NCI-H2196 (cell line): ENCODE data around the gene CLDN14.

ENCODE experiments used
- DNase-seq: peaks from one replicate; lab custom pipeline; 2025; ENCODE audit not compliant: unreplicated experiment; lab: John Stamatoyannopoulos, UW

The CLDN14 gene

DNA sequence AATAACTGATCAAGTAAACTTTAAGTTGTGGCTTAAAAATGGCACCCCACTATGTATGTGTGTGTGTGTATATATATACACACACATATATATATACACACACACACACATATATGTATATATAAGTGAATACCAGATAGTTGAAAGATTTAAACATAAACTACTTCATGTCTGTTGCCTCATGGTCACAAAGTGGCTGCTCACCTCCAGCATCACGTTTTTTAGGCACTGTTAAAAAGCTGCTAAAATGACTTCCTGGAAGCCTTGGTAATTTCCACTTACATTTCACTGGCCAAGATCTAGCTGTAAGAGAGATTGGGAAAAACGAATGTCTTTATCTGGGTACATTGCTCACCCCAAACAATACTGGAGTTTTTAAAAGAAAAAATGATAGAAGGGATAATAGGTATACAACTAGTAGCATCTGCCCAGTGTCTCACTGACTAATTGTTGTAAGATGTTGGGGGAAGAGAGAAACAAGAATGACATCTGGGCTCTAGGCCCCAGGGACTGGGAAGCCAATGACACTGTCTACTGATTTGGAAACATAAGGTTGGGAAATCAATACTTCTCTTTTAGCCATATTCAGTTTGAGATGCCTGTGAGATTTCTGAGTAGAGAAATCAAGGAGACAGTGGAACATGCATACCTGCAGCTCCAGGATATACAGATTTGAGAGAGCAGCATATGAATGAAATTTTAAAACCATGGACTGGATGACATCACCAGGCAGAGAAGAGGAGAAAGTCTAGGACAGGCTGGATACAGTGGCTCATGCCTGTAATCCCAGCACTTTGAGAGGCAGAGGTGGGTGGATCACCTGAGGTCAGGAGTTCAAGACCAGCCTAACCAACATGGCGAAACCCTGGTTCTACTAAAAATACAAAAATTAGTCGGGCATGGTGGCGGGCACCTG lies 42.8 kb downstream of the CLDN14 start:
- no peak for DNase-seq

DNA sequence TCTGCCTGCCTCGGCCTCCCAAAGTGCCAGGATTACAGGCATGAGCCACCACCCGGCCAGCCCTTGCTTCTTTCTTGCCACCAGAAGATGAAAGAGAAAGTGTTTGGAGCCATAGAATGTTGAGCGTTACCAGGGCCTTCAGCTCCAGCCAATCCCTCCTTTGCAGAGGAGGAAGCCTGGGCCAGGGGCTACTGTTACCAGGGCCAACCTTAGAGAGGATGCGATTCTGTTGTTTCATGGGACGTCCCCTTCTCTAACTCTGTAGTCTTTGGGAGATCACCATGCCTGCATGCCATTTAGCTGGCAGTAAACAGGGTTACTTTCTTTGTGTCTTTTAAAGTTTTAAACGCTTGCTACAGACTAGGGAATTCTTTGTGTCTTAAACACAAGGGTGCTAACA lies 45.8 kb downstream of the CLDN14 start:
- no peak for DNase-seq

DNA sequence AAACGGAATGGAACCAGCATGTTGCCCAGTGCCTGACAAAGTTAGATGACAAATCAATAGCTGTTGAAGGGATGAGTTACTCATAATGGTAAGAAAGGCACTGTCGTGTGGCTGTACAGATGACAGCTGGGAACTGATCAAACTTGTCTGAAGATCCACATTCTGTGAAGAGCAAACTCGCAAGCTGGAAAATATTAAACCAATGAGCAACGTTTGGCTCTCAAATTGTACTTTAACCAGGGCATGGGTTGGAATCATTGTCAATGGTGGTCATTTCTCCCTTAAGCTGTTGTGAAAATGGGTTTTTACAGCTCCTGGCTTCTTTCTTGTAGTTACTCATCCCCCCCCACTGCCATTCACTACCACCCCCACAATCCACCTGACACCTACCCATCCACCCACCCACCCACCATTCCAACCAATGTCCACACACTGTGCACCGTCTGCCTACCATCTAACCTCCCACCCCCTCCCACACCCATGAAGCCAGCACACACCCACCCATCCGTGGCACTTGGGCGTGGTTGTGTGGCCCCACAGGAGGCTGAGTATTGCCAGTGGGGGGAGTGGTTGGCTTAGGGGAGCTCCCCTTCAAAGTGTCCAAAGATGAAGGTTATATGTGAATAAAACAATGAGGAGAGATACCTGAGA lies 46.7 kb downstream of the CLDN14 start:
- DNase-seq = no peak

DNA sequence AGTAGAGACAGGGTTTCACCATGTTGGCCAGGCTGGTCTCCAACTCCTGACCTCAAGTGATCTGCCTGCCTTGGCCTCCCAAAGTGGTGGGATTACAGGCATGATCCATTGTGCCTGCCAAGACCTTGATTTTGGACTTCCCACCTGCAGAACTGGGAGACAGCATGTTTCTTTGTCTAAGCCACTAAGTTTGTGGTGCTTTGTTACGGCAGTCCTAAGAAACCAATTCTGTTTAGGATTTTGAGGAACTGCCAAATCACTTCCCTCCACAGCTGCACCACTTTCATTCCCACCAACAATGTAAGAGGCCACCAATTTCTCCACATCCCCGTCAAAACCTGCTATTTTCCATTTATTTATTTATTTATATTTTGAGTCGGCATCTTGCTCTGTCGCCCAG lies 48.7 kb downstream of the CLDN14 start:
- DNase-seq = no peak

DNA sequence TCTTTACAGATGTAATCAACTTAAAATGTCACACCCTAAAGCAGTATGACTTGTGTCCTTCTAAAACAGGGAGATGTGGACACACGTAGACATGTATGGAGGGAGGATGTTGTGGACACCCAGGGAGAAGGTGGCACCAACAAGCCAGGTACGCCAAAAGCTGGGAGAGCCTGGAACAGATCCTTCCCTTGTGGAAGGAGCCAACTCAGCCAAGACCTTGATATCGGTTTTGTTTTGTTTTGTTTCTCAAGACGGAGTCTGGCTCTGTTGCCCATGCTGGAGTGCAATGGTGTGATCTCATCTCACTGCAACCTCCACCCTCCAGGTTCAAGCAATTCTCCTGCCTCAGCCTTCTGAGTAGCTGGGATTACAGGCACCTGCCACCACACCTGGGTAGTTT lies 49.1 kb downstream of the CLDN14 start:
- DNase-seq = no peak

DNA sequence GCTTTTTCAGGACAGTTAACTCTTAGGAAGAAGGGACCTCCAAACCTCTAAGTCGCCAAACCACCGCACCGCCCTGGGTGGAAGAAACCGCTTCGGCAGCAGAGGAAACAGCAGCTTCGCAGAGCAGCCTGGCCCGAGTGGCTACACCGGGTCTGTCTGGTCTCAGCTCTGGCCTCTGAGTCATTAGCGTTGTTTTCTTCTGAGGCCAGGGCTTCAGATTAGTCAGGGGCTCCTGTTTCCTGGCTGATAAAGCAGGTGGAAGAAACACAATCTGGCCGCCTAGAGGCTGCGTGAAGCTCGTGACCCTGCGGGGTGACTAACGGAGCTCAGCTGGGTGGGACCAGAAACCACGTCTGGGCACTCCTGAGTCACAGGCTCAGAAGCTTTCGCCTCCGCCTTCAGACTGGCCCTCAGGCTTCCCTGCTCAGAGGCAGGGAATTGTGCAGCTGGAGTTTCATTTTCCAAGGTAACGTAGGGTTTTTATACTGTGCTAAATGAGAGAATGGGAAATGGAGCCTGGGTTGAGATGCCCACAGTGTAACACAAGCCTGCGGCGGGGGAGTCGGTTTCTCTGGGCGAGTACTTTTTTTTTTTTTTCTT lies 49.9 kb downstream of the CLDN14 start:
- peak; percentile 69 for DNase-seq

DNA sequence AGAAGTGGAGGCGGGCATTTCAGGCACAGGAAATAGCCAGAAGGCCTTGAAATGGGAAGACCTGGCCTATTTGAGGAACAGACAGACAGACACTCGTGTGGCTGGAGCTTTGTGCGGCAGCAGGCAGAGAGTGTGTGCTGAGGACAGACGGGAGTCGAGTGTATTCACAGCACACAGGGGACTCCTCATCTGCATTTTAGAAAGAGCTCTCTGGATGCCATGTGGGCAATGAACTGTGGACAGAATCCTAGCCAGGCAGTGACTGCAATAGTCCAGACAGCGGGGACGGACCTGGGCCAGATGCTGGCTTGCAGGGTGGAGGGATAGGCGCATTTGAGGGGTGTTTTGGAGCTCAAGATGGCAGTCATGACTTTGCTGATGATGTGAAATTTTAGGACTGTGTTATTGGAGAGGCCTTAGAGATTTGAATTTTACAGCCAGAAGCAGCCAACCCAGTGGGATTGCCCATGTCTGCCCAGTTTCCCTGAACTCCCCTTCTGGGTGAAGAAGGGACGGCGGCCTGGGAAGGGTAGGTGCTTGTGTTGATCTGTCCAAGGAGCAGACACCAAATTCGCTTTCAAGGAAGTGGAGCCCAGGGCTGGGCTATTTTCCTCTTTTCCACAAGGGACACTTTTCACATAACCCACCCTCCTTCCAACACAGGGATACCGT lies 51.0 kb downstream of the CLDN14 start:
- no peak for DNase-seq

DNA sequence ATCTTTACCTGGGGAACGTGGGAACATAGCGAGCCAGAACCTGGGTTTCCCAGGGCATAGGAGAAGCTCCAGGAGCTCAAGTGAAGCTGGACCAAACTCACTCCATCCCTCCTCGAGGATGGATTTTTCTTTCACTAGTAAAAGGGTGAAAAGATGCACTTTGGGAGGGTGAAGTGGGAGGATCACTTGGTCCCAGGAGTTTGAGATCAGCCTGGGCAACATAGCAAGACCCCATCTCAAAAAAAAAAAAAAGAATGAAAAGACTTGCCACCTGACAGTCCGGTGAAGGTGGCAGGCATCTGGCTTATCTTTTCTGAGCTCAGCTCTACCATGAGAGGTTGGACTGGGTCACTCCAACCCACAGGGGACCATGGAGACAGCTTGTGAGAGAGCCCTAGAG lies 52.4 kb downstream of the CLDN14 start:
- DNase-seq = no peak

DNA sequence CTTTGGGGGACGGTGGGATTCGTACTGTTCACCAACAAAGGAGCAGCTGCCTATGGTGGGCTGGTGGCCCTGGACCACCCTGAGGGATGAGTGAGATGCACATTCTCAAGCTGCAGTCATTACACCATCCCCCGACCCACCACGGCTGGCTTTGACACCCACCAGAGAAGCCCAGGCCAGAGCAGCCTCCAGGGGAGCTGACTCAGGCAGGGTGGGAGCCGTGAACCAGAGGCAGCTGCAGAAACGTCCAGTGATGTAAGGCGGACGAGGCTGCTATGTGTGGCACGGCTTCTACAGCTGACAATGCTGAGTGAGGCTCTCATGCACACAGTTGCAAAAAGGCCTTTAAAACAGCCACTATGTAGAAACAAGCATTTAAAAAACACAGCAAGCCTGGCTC lies 54.6 kb downstream of the CLDN14 start:
- DNase-seq = no peak

DNA sequence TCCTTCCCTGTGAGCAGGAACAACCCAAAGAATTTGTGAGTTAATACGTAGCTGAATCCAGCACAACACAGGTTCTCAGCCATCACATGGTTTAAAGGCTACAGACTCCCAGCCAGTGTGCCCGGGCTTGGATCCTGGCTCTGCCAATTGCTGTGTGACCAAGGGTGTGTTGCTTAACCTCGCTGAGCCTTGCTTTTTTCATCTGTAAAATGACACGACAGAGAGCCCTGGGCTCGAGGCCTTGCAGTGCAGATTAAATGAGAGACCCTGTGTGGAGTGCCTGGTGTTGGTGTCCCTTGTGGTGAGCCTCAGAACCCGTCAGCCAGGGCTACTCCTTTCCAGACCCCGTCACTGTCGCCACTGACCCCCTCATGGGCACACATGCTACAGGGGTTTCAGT lies 55.3 kb downstream of the CLDN14 start:
- DNase-seq = no peak

DNA sequence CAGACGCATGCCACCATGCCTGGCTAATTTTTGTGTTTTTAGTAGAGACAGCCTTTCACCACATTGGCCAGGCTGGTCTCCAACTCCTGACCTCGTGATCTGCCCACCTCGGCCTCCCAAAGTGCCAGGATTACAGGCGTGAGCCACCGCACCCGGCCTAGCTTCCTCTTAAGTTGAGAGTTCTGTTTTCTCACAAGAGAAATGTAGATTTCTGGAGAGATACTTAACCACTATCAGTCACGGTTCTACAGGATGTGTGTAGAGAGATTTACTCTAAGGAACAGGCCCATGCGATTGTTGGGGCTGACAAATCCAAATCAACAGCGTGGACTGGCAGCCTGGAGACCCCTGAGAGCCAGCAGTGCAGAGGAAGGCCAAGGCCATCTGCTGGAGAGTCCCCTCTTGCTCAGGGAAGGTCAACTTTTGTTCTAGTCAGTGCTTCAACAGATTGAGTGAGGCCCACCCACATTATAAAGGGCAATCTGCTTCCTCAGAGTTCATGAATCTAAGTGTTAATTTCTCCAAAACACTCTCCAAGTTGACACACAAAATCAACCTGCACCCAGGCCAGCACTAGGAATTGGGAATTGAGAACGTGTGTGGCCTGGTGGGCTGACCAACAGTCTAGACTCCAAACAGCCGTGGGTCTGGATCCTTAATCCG lies 56.0 kb downstream of the CLDN14 start:
- no peak for DNase-seq

DNA sequence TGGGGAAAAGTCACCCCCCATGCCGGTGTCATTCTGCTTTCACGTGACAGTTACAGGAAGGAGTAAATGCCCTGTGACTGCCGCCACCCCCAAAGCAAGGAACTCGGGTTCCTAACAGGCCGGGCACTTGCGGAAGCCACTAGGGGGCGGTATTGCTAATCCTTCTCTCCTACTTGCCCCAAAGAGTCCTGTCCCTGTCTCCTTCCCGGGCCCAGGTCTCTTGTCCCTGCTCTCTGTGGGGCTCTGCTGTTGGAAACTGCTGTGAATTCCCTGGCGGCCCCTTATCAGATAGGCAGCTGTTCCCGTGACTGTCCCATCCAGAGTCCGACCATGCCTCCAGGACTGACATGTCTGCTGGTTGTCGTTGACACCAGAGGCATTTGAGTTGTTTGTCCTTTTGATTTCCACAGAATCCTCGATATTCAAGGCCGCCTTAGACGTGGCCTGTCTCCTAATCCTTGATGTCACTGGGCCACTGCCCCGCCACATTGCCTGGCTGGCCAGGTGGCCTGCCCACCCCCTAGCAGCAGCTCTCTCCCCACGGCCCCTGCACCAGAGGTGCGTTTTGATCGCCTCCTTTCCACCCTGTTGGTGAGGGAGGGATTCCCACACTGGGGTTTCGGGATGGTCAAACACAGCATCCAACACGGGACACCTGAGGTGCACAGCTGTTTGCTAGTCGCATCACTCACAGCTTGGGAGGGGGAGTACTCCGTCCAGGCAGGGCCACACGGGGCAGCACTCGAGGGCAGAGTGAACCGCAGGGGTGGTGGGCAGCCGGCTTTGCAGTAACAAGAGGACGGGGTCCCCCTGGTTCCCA lies 57.4 kb downstream of the CLDN14 start:
- peak; percentile 37 for DNase-seq

DNA sequence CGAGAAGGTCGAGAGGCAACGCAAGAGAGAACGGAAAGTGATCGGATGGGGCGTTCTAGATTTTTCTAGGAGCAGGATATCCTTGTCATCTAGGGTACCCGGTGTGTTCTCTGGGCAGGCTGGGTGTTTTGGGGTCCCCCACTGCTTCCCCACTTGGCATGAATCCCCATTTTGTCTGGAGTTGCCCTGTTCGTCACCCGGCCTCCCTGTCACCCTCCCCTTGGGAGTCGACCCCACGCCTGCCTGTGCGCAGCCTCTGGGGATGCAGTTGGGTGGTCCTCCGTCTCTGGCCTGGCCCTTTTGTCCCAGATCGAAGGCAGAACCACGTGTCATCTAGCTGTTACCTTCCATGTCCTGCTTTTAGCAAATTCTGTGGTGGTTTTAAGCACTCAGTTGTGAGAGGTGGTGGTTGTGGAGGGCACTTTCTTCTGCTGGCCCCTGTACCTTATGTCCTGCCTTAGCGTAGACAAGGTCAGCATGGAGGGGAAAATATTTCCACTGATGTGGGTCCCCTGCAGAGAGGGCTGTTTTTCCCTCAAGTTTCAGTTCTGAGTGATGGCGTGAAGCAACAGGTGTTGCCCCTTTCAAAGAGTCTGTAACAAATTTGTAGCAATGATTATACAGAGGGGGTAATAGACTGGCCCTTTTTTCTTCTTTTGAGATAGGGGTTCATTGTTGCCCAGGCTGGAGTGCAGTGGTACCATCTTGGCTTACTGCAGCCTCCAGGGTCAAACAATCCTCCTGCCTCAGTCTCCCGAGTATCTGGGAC lies 59.2 kb downstream of the CLDN14 start:
- no peak for DNase-seq

DNA sequence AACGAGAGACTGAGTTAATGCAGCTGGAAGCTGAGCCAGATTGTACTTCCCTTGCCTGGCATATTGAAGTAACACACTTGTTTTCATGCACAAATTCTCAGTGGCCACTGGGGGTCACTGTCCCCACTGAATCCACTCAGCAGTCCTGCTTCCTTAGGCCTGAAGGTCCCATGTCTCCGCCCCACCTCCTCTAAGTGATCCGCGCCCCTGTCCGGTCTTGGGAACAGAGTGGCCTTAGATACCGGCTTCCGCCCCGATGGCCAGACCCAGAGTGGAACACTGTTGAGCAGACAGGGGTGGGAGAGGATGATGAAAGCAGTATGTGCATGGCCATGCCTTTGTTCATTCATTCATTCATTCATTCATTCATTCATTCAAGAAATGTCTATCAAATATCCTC lies 59.9 kb downstream of the CLDN14 start:
- peak; percentile 65 for DNase-seq

DNA sequence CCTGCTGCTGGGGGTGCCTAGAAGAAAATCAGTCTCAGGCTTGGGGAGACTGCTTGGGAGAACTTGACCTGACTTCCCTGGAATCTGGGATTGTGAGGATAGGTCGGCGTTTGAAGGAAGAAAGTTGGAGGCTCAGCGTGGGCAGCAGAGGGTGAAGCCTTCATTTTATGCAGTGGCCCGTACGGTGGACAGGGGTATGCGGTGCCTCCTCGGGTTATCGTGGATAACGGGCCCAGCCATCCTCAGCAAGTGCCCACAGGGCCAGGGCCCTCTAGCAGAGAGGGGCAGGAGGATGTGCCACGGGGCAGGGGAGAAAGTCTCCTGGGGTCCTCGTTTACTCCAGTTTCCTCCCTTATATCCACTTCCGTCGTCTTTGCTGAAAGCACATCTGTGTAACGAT lies 60.7 kb downstream of the CLDN14 start:
- DNase-seq = no peak

DNA sequence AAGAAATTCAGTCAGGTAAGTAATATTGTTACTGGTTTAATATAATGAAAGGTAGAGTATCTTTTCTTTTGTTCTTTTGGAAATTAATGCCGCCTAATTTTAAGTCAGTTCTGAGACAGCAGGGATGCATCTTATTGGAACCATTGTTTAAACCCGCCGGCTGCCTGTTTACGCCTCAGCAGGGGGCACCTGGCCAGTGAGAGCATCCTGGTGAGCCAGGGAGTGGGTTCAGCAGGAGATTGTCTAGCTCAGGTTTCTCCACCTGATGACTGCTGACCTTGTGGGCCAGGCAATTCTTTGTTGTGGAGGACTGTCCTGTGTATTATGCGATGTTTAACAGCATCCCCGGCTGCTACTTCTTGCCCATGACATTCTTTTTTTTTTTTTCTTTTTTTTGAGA lies 64.5 kb downstream of the CLDN14 start:
- DNase-seq = peak; percentile 20

DNA sequence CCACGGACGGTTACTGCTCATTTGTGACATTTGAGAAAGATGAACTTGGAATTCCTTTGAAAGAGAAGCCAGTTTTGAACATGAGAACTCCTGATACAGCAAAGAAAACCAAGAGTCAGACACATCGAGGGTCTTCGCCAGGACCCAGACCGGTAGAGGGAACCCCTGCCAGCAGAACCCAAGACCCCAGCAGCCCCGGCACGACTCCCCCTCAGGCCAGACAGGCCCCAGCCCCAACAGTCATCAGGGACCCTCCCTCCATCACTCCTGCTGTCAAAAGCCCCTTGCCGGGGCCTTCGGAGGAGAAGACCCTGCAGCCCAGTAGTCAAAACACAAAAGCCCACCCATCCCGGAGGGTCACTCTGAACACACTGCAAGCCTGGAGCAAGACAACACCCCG lies 67.0 kb downstream of the CLDN14 start:
- DNase-seq = no peak

DNA sequence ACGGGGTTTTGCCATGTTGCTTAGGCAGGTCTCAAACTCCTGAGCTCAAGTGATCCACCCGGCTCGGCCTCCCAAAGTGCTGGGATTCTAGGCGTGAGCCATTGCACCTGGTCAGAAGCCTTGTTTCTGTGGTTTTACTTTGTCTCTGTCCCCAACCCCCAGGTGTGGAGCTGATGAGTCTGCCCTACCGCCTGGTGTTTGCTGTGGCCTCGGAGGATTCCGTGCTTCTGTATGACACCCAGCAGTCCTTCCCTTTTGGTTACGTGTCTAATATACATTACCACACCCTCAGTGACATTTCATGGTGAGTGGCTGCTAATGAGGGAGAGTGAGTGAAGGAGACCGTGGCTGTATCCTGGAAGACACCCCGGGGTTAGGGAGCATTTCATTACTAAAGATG lies 68.6 kb downstream of the CLDN14 start:
- no peak for DNase-seq
